OCI-LY3 (cell line): ENCODE data around the gene APOO.

Experiments used
- EZH2phosphoT487 ChIP-seq: fragments of 200-600 bp; shearing (Covaris generic); IDR thresholded peaks from 2 replicates; pipeline ENCODE4 v1.6.1; 2018; ENCODE audit warnings: antibody characterized with exemption, mixed run types, low read depth
- TF ChIP-seq, protein P1 (sequence below): fragments of 200-600, 300-600 bp; sonication (generic); IDR thresholded peaks from 2 replicates; pipeline ENCODE4 v1.5.1; 2014; ENCODE audit warnings: antibody characterized with exemption, low read length, low read depth

DNA sequence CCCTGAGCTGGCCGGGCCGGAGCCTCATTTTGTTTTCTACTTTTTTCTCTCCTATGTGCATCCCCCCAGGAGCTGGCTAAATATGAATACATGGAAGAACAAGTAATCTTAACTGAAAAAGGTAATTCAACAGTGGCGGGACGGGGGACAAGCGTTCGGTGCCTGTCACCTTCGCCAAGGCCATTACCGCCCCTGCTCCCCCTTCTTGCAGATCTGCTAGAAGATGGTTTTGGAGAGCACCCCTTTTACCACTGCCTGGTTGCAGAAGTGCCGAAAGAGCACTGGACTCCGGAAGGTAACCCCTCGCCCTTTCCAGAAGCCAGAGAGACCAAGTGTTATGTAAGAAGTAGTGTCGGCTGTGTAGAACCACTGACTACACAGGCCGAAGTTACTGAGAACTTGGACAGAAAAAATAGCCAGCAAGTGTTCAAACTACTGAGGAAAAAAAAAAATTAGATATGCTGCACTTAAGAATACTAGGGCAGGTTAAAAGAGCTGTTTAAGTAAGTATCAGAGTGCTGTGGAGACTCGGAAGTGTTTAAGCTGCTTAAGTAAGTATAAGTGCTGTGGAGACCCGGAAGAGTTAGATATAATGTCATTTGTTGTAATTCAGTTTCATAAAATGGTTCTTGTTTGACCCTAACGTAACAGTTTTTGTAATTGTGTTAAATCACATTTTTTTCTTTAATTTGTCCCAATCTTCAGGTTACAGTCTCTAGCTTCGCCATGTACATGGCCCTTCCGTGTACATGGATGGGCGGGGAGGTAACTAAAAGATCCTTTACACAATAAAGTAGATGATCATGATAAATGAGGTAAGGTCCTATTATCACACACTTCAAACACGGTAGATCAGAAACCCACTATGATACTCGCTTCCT is 123.9 kb downstream of the APOO start:
- TF ChIP-seq, protein P1, sequence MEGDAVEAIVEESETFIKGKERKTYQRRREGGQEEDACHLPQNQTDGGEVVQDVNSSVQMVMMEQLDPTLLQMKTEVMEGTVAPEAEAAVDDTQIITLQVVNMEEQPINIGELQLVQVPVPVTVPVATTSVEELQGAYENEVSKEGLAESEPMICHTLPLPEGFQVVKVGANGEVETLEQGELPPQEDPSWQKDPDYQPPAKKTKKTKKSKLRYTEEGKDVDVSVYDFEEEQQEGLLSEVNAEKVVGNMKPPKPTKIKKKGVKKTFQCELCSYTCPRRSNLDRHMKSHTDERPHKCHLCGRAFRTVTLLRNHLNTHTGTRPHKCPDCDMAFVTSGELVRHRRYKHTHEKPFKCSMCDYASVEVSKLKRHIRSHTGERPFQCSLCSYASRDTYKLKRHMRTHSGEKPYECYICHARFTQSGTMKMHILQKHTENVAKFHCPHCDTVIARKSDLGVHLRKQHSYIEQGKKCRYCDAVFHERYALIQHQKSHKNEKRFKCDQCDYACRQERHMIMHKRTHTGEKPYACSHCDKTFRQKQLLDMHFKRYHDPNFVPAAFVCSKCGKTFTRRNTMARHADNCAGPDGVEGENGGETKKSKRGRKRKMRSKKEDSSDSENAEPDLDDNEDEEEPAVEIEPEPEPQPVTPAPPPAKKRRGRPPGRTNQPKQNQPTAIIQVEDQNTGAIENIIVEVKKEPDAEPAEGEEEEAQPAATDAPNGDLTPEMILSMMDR = no peak
- no peak for TF ChIP-seq EZH2phosphoT487
